HUES6 (cell line): Measurements from ENCODE around the gene POLRMT.
"Not testable (repeated sequence)": the region's sequence is repeated elsewhere in the genome, so short reads cannot be mapped to it uniquely, and the experiment has no call there.

Experiments used
- H3K27ac ChIP-seq: 2 replicates; pipeline ENCODE4 v1.7.0; 2013; ENCODE audit warnings: low read depth, mild to moderate bottlenecking, low read length, inconsistent platforms
- H3K27me3 ChIP-seq: 2 replicates; pipeline ENCODE4 v1.6.1; 2013; ENCODE audit warnings: low read length; ENCODE audit not compliant: control insufficient read depth, insufficient read depth
- H3K36me3 ChIP-seq: 2 replicates; pipeline ENCODE4 v1.6.1; 2013; ENCODE audit warnings: low read length; ENCODE audit not compliant: control insufficient read depth, insufficient read depth
- H3K4me1 ChIP-seq: 2 replicates; pipeline ENCODE4 v1.6.1; 2013; ENCODE audit warnings: low read length; ENCODE audit not compliant: control insufficient read depth, insufficient read depth
- H3K4me3 ChIP-seq: 2 replicates; pipeline ENCODE4 v1.5.1; 2013; ENCODE audit warnings: low read depth, low read length
- H3K9ac ChIP-seq: one replicate; pipeline ENCODE4 v1.6.1; 2013; ENCODE audit warnings: mild to moderate bottlenecking, low read length
- H3K9me3 ChIP-seq: 2 replicates; pipeline ENCODE4 v1.6.1; 2013; ENCODE audit warnings: low read depth, low read length; ENCODE audit not compliant: control insufficient read depth, insufficient read depth

Gene POLRMT

GRCh38 chr19:585551-586110 lies 47.7 kb downstream of the POLRMT start:
- H3K27me3 ChIP-seq = peaks cover 23% of the 10 kb centered on the region
- peaks cover 18% of the 10 kb centered on the region for H3K36me3 ChIP-seq
- H3K9ac ChIP-seq = no peak overlapping the region
- H3K4me1 ChIP-seq = peaks cover 11% of the 10 kb centered on the region
- H3K4me3 ChIP-seq = no peak overlapping the region
- no peak overlapping the region for H3K27ac ChIP-seq
- no peaks in the 10 kb centered on the region for H3K9me3 ChIP-seq

- H3K27ac ChIP-seq, H3K9me3 ChIP-seq, H3K4me3 ChIP-seq, H3K9ac ChIP-seq: not testable (repeated sequence)
- Histone ChIP-seq H3K36me3 (peaks cover 23% of the 10 kb centered on the region), H3K4me1 (peaks cover 11% of the 10 kb centered on the region), H3K27me3 (peaks cover 18% of the 10 kb centered on the region)
Observed at GRCh38 chr19:585146-585545, 48.2 kb downstream of the POLRMT start.

GRCh38 chr19:584240-585001 lies 48.9 kb downstream of the POLRMT start:
- H3K36me3 ChIP-seq = peaks cover 30% of the 10 kb centered on the region
- no peaks in the 10 kb centered on the region for H3K9me3 ChIP-seq
- H3K27me3 ChIP-seq = peaks cover 17% of the 10 kb centered on the region
- H3K4me1 ChIP-seq = peaks cover 11% of the 10 kb centered on the region
- H3K27ac ChIP-seq = no peak overlapping the region
- H3K4me3 ChIP-seq = no peak overlapping the region
- no peak overlapping the region for H3K9ac ChIP-seq

GRCh38 chr19:583968-584239 lies 49.4 kb downstream of the POLRMT start:
- Histone ChIP-seq H3K9ac (no peak overlapping the region), H3K4me1 (peaks cover 7% of the 10 kb centered on the region), H3K9me3 (no peaks in the 10 kb centered on the region), H3K27me3 (peaks cover 12% of the 10 kb centered on the region), H3K36me3 (peaks cover 35% of the 10 kb centered on the region), H3K27ac (no peak overlapping the region), H3K4me3 (no peak overlapping the region)

GRCh38 chr19:583198-583967 lies 50.0 kb downstream of the POLRMT start:
- Histone ChIP-seq H3K4me3 (no peak overlapping the region), H3K9me3 (no peaks in the 10 kb centered on the region), H3K27me3 (peaks cover 7% of the 10 kb centered on the region), H3K4me1 (peaks cover 2% of the 10 kb centered on the region), H3K9ac (no peak overlapping the region), H3K36me3 (peaks cover 37% of the 10 kb centered on the region), H3K27ac (no peak overlapping the region)

GRCh38 chr19:582497-583197 lies 50.7 kb downstream of the POLRMT start:
- no peak overlapping the region for H3K4me3 ChIP-seq
- H3K9ac ChIP-seq = no peak overlapping the region
- no peaks in the 10 kb centered on the region for H3K4me1 ChIP-seq
- H3K9me3 ChIP-seq = no peaks in the 10 kb centered on the region
- no peaks in the 10 kb centered on the region for H3K27me3 ChIP-seq
- no peak overlapping the region for H3K27ac ChIP-seq
- H3K36me3 ChIP-seq = peaks cover 44% of the 10 kb centered on the region

GRCh38 chr19:581399-582111 lies 51.8 kb downstream of the POLRMT start:
- no peak overlapping the region for H3K27ac ChIP-seq
- H3K36me3 ChIP-seq = peaks cover 53% of the 10 kb centered on the region
- no peak overlapping the region for H3K4me3 ChIP-seq
- no peaks in the 10 kb centered on the region for H3K27me3 ChIP-seq
- no peak overlapping the region for H3K9ac ChIP-seq
- 0 out of 2 replicates have a peak, but pooled peaks cover 5% of the 10 kb centered on the region for H3K4me1 ChIP-seq
- H3K9me3 ChIP-seq = no peaks in the 10 kb centered on the region

GRCh38 chr19:580274-580835 lies 53.0 kb downstream of the POLRMT start:
- H3K9me3 ChIP-seq = no peaks in the 10 kb centered on the region
- no peak overlapping the region for H3K9ac ChIP-seq
- peaks cover 58% of the 10 kb centered on the region for H3K36me3 ChIP-seq
- H3K27ac ChIP-seq = no peak overlapping the region
- H3K4me1 ChIP-seq = peaks cover 13% of the 10 kb centered on the region
- no peaks in the 10 kb centered on the region for H3K27me3 ChIP-seq
- no peak overlapping the region for H3K4me3 ChIP-seq

GRCh38 chr19:579842-580155 lies 53.5 kb downstream of the POLRMT start:
- Histone ChIP-seq H3K36me3 (peaks cover 58% of the 10 kb centered on the region), H3K9ac (no peak overlapping the region), H3K9me3 (no peaks in the 10 kb centered on the region), H3K27me3 (no peaks in the 10 kb centered on the region), H3K4me1 (peaks cover 17% of the 10 kb centered on the region), H3K4me3 (no peak overlapping the region), H3K27ac (no peak overlapping the region)

- H3K27ac ChIP-seq = no peak overlapping the region
- no peaks in the 10 kb centered on the region for H3K27me3 ChIP-seq
- no peak overlapping the region for H3K4me3 ChIP-seq
- H3K4me1 ChIP-seq = peaks cover 21% of the 10 kb centered on the region
- peaks cover 58% of the 10 kb centered on the region for H3K36me3 ChIP-seq
- H3K9ac ChIP-seq = no peak overlapping the region
- no peaks in the 10 kb centered on the region for H3K9me3 ChIP-seq
Observed at GRCh38 chr19:579111-579841, 54.1 kb downstream of the POLRMT start.
